OCI-LY1 (cell line): ENCODE measurements around the gene SLC12A6.

Experiments used
- H2AFZ ChIP-seq: fragments of 200-600 bp; sonication (generic), shearing (Covaris generic); 2 replicates; pipeline ENCODE4 v1.6.0; 2014; ENCODE audit warnings: antibody characterized with exemption, mild to moderate bottlenecking, low read length
- H3F3A ChIP-seq: fragments of 200-600 bp; sonication (generic), shearing (Covaris generic); 2 replicates; pipeline ENCODE4 v1.6.0; 2014; ENCODE audit warnings: mild to moderate bottlenecking, antibody characterized with exemption, low read length, moderate library complexity; ENCODE audit not compliant: insufficient read depth
- H3K27ac ChIP-seq: fragments of 200-600 bp; sonication (generic); 2 replicates; pipeline ENCODE4 v1.5.1; 2014; ENCODE audit warnings: low read length, mixed run types, mild to moderate bottlenecking, low read depth; ENCODE audit not compliant: poor library complexity, severe bottlenecking
- H3K27me3 ChIP-seq: fragments of 200-600 bp; sonication (generic); 2 replicates; pipeline ENCODE4 v1.6.0; 2014; ENCODE audit warnings: antibody characterized with exemption, mild to moderate bottlenecking, low read length, moderate library complexity; ENCODE audit not compliant: insufficient read depth
- H3K36me3 ChIP-seq: fragments of 200-600 bp; sonication (generic); 2 replicates; pipeline ENCODE4 v1.6.1; 2014; ENCODE audit warnings: mild to moderate bottlenecking, antibody characterized with exemption, low read length, moderate library complexity, mixed read lengths; ENCODE audit not compliant: insufficient read depth
- H3K4me1 ChIP-seq: fragments of 200-600 bp; sonication (generic); 2 replicates; pipeline ENCODE4 v1.5.1; 2014; ENCODE audit warnings: mild to moderate bottlenecking, low read length, moderate library complexity; ENCODE audit not compliant: insufficient read depth, severe bottlenecking
- H3K4me2 ChIP-seq: fragments of 200-600 bp; sonication (generic), shearing (Covaris generic); 2 replicates; pipeline ENCODE4 v1.6.1; 2014; ENCODE audit warnings: low read length
- H3K4me3 ChIP-seq: fragments of 200-600 bp; sonication (generic); 2 replicates; pipeline ENCODE4 v1.5.1; 2014; ENCODE audit warnings: low read length, low read depth, mild to moderate bottlenecking, mixed read lengths; ENCODE audit not compliant: poor library complexity, severe bottlenecking
- H3K79me2 ChIP-seq: fragments of 200-600 bp; shearing (Covaris generic); 2 replicates; pipeline ENCODE4 v1.6.1; 2016; ENCODE audit warnings: mixed run types, low read length, mixed read lengths; ENCODE audit not compliant: insufficient read depth
- H3K9ac ChIP-seq: fragments of 200-600 bp; sonication (generic), shearing (Covaris generic); 2 replicates; pipeline ENCODE4 v1.6.1; 2014; ENCODE audit warnings: mild to moderate bottlenecking, low read length, mixed read lengths
- H3K9me2 ChIP-seq: fragments of 200-600 bp; sonication (generic), shearing (Covaris generic); 2 replicates; pipeline ENCODE4 v1.6.1; 2014; ENCODE audit warnings: low read depth, mild to moderate bottlenecking, low read length, mixed read lengths
- H3K9me3 ChIP-seq: fragments of 200-600 bp; shearing (Covaris generic); 2 replicates; pipeline ENCODE4 v1.6.1; 2014; ENCODE audit warnings: low read length, mixed read lengths
- H4K20me1 ChIP-seq: fragments of 200-600 bp; sonication (generic), shearing (Covaris generic); 2 replicates; pipeline ENCODE4 v1.6.0; 2016; ENCODE audit warnings: mild to moderate bottlenecking, low read length; ENCODE audit not compliant: insufficient read depth
- CTCF ChIP-seq: fragments of 200-600 bp; sonication (generic), shearing (Covaris generic); IDR thresholded peaks from 2 replicates; pipeline ENCODE4 v1.5.1; 2017; ENCODE audit warnings: mild to moderate bottlenecking, antibody characterized with exemption, low read length, moderate library complexity, mixed read lengths
- EZH2 ChIP-seq: fragments of 200-600 bp; sonication (generic), shearing (Covaris generic); IDR thresholded peaks from 2 replicates; pipeline ENCODE4 v1.8.0; 2017; ENCODE audit warnings: borderline replicate concordance, mixed run types, mild to moderate bottlenecking, antibody characterized with exemption, low read length, moderate library complexity, mixed read lengths

The SLC12A6 gene

GRCh38 chr15:34284937-34285336 lies 52.6 kb downstream of the SLC12A6 start:
- Histone ChIP-seq H3K79me2 (no peaks in the 10 kb centered on the region), H3F3A (no peaks in the 10 kb centered on the region), H2AFZ (no peak overlapping the region), H3K9me3 (no peaks in the 10 kb centered on the region), H3K9ac (no peak overlapping the region), H3K4me1 (no peaks in the 10 kb centered on the region), H4K20me1 (no peaks in the 10 kb centered on the region), H3K4me2 (no peak overlapping the region), H3K4me3 (no peak overlapping the region), H3K9me2 (no peaks in the 10 kb centered on the region), H3K27me3 (no peaks in the 10 kb centered on the region), H3K36me3 (no peaks in the 10 kb centered on the region), H3K27ac (no peak overlapping the region)
- TF ChIP-seq CTCF (no peak), EZH2 (no peak)

GRCh38 chr15:34282384-34282783 lies 55.2 kb downstream of the SLC12A6 start:
- Histone ChIP-seq H3K79me2 (no peaks in the 10 kb centered on the region), H4K20me1 (no peaks in the 10 kb centered on the region), H3K27ac (no peak overlapping the region), H3K4me1 (no peaks in the 10 kb centered on the region), H3K4me3 (no peak overlapping the region), H3K36me3 (no peaks in the 10 kb centered on the region), H3K9me2 (no peaks in the 10 kb centered on the region), H3K27me3 (no peaks in the 10 kb centered on the region), H2AFZ (no peak overlapping the region), H3F3A (no peaks in the 10 kb centered on the region), H3K4me2 (no peak overlapping the region), H3K9me3 (no peaks in the 10 kb centered on the region), H3K9ac (no peak overlapping the region)
- TF ChIP-seq CTCF (no peak), EZH2 (no peak)

- no peak overlapping the region for H3K27ac ChIP-seq
- no peaks in the 10 kb centered on the region for H3K79me2 ChIP-seq
- H3F3A ChIP-seq: no peaks in the 10 kb centered on the region
- no peak overlapping the region for H3K4me2 ChIP-seq
- H4K20me1 ChIP-seq: no peaks in the 10 kb centered on the region
- no peaks in the 10 kb centered on the region for H3K4me1 ChIP-seq
- H3K9me2 ChIP-seq: no peaks in the 10 kb centered on the region
- no peaks in the 10 kb centered on the region for H3K36me3 ChIP-seq
- no peaks in the 10 kb centered on the region for H3K27me3 ChIP-seq
- no peak overlapping the region for H2AFZ ChIP-seq
- no peak overlapping the region for H3K4me3 ChIP-seq
- no peaks in the 10 kb centered on the region for H3K9me3 ChIP-seq
- H3K9ac ChIP-seq: no peak overlapping the region
- TF ChIP-seq EZH2: no peak
- TF ChIP-seq CTCF: no peak
Observed at GRCh38 chr15:34280193-34280592, 57.4 kb downstream of the SLC12A6 start.
